ENCODE measurements around the gene TBC1D30. TPM values are rescaled to one million over a fixed set of nuclear protein-coding genes. Genes with fewer than 3 reads are reported as not detected.

Gene TBC1D30
- total and polyA plus RNA-seq, 9 of the 15 experiments (the other 6 are each of a cell fraction or from before 2014, with no cell fraction given), result 0.07 to 0.55 (median 0.20) TPM; not detected in 1

GRCh38 chr12:64780531-64781279 lies 43.7 kb upstream of the TBC1D30 start:
- ChIA-PET CTCF (ENCODE audit: low intra/inter-chr PET ratio) (no interaction called here), POLR2A (no interaction called here)
- FAIRE-seq (no peak), ATAC-seq (peak; percentile 79), DNase-seq (ENCODE audit: extremely low read depth in 1 of 4, low spot score in 3 of 4) (peak in 3 of 4 experiments; percentile 21 to 34 (median 32))
- in situ Hi-C loops (cut with MboI) (no loop called here), intact Hi-C loops (cut with micrococcal nuclease) (no loop called here)
- peaks cover 37 to 53% of the 10 kb centered on the region in 2 experiments for H3K27me3 ChIP-seq (ENCODE audit: control insufficient read depth in 2 of 2, insufficient read depth in 2 of 2, low read length in 2 of 2)
- no peaks in the 10 kb centered on the region for H3K36me3 ChIP-seq (ENCODE audit: control insufficient read depth, insufficient read depth, low read length)
- 11% methylated on average over 19 of the region's 103 CpGs for WGBS (ENCODE audit: insufficient coverage, low coverage, missing lambda C conversion rate)
- no peaks in the 10 kb centered on the region for H4K20me1 ChIP-seq (replicated peaks; ENCODE audit: control insufficient read depth, insufficient read depth, low read length)
- H3K9me3 ChIP-seq (replicated peaks; ENCODE audit: control insufficient read depth, insufficient read depth, low read depth, low read length), result no peaks in the 10 kb centered on the region
- H3K79me2 ChIP-seq (ENCODE audit: control insufficient read depth, insufficient read depth, low read length), result no peaks in the 10 kb centered on the region
- peak overlapping the region in 1 of 2 experiments; percentile 45; a peak in 1 of 4 replicates for H3K9ac ChIP-seq (ENCODE audit: insufficient read depth in 1 of 2, low read depth in 2 of 2, low read length in 2 of 2)
- H3K4me3 ChIP-seq, result peak overlapping the region; percentile 22
- BruUV-seq (replicated peaks), result no TSS peak
- H3K4me1 ChIP-seq (replicated peaks in 1 of 2; ENCODE audit: control insufficient read depth in 2 of 2, insufficient read depth in 2 of 2, low read length in 2 of 2), result peaks cover 0 to 13% of the 10 kb centered on the region in 2 experiments; a peak in 2 of 5 replicates
- H3K27ac ChIP-seq (ENCODE audit: extremely low read depth, low read depth, low read length), result no peak overlapping the region
- peak overlapping the region; percentile 15; the same call in 1 of the 2 replicates for H3K4me2 ChIP-seq (ENCODE audit: insufficient read depth, low read length)
- H3K9me1 ChIP-seq (ENCODE audit: control insufficient read depth, insufficient read depth, low read length), result no peaks in the 10 kb centered on the region
- H2AFZ ChIP-seq (ENCODE audit: low read depth, low read length), result no peak overlapping the region
- TF ChIP-seq NCOA6 (IDR thresholded peaks at IDR 0.05) (peak; percentile 49; the same call in 1 of the 2 replicates), GATAD2B (IDR thresholded peaks at IDR 0.05; ENCODE audit: borderline replicate concordance) (no peak), NFIC (IDR thresholded peaks at IDR 0.05) (0 out of 2 replicates have a peak, but pooled peaks have one; percentile 18), FIP1L1 (IDR thresholded peaks at IDR 0.05; ENCODE audit: low read depth, low read length, poor library complexity, severe bottlenecking) (peak; percentile 36), BRD9 (IDR thresholded peaks at IDR 0.05; ENCODE audit: low read depth, partially characterized antibody) (no peak), L3MBTL2 (IDR thresholded peaks at IDR 0.05) (peak; percentile 71), FUS (optimal IDR thresholded peaks at IDR 0.05; ENCODE audit: low read depth, low read length) (peak; percentile 20)
- TF ChIP-seq, protein P1, sequence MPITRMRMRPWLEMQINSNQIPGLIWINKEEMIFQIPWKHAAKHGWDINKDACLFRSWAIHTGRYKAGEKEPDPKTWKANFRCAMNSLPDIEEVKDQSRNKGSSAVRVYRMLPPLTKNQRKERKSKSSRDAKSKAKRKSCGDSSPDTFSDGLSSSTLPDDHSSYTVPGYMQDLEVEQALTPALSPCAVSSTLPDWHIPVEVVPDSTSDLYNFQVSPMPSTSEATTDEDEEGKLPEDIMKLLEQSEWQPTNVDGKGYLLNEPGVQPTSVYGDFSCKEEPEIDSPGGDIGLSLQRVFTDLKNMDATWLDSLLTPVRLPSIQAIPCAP (CRISPR knock-in tag; IDR thresholded peaks at IDR 0.05; ENCODE audit: borderline replicate concordance), result no peak
- TF ChIP-seq, protein P2, sequence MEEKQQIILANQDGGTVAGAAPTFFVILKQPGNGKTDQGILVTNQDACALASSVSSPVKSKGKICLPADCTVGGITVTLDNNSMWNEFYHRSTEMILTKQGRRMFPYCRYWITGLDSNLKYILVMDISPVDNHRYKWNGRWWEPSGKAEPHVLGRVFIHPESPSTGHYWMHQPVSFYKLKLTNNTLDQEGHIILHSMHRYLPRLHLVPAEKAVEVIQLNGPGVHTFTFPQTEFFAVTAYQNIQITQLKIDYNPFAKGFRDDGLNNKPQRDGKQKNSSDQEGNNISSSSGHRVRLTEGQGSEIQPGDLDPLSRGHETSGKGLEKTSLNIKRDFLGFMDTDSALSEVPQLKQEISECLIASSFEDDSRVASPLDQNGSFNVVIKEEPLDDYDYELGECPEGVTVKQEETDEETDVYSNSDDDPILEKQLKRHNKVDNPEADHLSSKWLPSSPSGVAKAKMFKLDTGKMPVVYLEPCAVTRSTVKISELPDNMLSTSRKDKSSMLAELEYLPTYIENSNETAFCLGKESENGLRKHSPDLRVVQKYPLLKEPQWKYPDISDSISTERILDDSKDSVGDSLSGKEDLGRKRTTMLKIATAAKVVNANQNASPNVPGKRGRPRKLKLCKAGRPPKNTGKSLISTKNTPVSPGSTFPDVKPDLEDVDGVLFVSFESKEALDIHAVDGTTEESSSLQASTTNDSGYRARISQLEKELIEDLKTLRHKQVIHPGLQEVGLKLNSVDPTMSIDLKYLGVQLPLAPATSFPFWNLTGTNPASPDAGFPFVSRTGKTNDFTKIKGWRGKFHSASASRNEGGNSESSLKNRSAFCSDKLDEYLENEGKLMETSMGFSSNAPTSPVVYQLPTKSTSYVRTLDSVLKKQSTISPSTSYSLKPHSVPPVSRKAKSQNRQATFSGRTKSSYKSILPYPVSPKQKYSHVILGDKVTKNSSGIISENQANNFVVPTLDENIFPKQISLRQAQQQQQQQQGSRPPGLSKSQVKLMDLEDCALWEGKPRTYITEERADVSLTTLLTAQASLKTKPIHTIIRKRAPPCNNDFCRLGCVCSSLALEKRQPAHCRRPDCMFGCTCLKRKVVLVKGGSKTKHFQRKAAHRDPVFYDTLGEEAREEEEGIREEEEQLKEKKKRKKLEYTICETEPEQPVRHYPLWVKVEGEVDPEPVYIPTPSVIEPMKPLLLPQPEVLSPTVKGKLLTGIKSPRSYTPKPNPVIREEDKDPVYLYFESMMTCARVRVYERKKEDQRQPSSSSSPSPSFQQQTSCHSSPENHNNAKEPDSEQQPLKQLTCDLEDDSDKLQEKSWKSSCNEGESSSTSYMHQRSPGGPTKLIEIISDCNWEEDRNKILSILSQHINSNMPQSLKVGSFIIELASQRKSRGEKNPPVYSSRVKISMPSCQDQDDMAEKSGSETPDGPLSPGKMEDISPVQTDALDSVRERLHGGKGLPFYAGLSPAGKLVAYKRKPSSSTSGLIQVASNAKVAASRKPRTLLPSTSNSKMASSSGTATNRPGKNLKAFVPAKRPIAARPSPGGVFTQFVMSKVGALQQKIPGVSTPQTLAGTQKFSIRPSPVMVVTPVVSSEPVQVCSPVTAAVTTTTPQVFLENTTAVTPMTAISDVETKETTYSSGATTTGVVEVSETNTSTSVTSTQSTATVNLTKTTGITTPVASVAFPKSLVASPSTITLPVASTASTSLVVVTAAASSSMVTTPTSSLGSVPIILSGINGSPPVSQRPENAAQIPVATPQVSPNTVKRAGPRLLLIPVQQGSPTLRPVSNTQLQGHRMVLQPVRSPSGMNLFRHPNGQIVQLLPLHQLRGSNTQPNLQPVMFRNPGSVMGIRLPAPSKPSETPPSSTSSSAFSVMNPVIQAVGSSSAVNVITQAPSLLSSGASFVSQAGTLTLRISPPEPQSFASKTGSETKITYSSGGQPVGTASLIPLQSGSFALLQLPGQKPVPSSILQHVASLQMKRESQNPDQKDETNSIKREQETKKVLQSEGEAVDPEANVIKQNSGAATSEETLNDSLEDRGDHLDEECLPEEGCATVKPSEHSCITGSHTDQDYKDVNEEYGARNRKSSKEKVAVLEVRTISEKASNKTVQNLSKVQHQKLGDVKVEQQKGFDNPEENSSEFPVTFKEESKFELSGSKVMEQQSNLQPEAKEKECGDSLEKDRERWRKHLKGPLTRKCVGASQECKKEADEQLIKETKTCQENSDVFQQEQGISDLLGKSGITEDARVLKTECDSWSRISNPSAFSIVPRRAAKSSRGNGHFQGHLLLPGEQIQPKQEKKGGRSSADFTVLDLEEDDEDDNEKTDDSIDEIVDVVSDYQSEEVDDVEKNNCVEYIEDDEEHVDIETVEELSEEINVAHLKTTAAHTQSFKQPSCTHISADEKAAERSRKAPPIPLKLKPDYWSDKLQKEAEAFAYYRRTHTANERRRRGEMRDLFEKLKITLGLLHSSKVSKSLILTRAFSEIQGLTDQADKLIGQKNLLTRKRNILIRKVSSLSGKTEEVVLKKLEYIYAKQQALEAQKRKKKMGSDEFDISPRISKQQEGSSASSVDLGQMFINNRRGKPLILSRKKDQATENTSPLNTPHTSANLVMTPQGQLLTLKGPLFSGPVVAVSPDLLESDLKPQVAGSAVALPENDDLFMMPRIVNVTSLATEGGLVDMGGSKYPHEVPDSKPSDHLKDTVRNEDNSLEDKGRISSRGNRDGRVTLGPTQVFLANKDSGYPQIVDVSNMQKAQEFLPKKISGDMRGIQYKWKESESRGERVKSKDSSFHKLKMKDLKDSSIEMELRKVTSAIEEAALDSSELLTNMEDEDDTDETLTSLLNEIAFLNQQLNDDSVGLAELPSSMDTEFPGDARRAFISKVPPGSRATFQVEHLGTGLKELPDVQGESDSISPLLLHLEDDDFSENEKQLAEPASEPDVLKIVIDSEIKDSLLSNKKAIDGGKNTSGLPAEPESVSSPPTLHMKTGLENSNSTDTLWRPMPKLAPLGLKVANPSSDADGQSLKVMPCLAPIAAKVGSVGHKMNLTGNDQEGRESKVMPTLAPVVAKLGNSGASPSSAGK (IDR thresholded peaks at IDR 0.05), result 0 out of 2 replicates have a peak, but pooled peaks have one; percentile 12
